Neural crest cell (in vitro differentiated cells): ENCODE data around the gene PCNX1. TPM values are rescaled to one million over a fixed set of nuclear protein-coding genes. Genes with fewer than 3 reads are reported as not detected.
A peak's percentile ranks its signal among the peaks of the same experiment; 100 is the strongest.

Experiments
- DNase-seq: peaks from one replicate; pipeline ENCODE4 v3.0.0; 2021; ENCODE audit warnings: low read depth, mixed read lengths, low spot score
- H3K27ac Mint-ChIP-seq: one replicate; pipeline ENCODE4 v1.8.0; 2021; ENCODE audit warnings: mild to moderate bottlenecking, mixed read lengths; ENCODE audit not compliant: unreplicated experiment
- H3K27me3 Mint-ChIP-seq: 2 replicates; pipeline ENCODE4 v1.8.0; 2021; ENCODE audit warnings: low read depth, mild to moderate bottlenecking, mixed read lengths
- H3K36me3 Mint-ChIP-seq: 2 replicates; pipeline ENCODE4 v1.8.0; 2021; ENCODE audit warnings: low read depth, mild to moderate bottlenecking, mixed read lengths
- H3K4me1 Mint-ChIP-seq: 2 replicates; pipeline ENCODE4 v1.8.0; 2021; ENCODE audit warnings: mixed read lengths
- H3K4me3 Mint-ChIP-seq: one replicate; pipeline ENCODE4 v1.8.0; 2021; ENCODE audit warnings: mild to moderate bottlenecking, mixed read lengths
- H3K9me3 Mint-ChIP-seq: 2 replicates; pipeline ENCODE4 v1.8.0; 2021; ENCODE audit warnings: mixed read lengths
- total RNA-seq: library from RNA; stranded (reverse); gene quantifications from 2 replicates; pipeline ENCODE4 v1.2.1, GENCODE V29; 2021
- TF ChIP-seq, protein P1 (sequence below): fragments of 200-600 bp; sonication (generic); conservative IDR thresholded peaks from 2 replicates; pipeline ENCODE4 v1.5.0; 2021; ENCODE audit warnings: antibody characterized with exemption, mild to moderate bottlenecking

The PCNX1 gene
- total RNA-seq, 1 donor from 2014 or later, result 50.3 TPM

- Mint-ChIP-seq H3K4me3 (no peak overlapping the region), H3K4me1 (peaks cover 6% of the 10 kb centered on the region), H3K27me3 (no peaks in the 10 kb centered on the region), H3K9me3 (no peaks in the 10 kb centered on the region), H3K27ac (no peak overlapping the region), H3K36me3 (peaks cover 41% of the 10 kb centered on the region)
- TF ChIP-seq, protein P1, sequence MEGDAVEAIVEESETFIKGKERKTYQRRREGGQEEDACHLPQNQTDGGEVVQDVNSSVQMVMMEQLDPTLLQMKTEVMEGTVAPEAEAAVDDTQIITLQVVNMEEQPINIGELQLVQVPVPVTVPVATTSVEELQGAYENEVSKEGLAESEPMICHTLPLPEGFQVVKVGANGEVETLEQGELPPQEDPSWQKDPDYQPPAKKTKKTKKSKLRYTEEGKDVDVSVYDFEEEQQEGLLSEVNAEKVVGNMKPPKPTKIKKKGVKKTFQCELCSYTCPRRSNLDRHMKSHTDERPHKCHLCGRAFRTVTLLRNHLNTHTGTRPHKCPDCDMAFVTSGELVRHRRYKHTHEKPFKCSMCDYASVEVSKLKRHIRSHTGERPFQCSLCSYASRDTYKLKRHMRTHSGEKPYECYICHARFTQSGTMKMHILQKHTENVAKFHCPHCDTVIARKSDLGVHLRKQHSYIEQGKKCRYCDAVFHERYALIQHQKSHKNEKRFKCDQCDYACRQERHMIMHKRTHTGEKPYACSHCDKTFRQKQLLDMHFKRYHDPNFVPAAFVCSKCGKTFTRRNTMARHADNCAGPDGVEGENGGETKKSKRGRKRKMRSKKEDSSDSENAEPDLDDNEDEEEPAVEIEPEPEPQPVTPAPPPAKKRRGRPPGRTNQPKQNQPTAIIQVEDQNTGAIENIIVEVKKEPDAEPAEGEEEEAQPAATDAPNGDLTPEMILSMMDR, result no peak
- DNase-seq, result no peak
These were observed 182.7 kb downstream of the PCNX1 start for GRCh38 chr14:71089971-71090370.

- TF ChIP-seq, protein P1, result no peak
- H3K36me3 Mint-ChIP-seq, result peaks cover 63% of the 10 kb centered on the region
- no peaks in the 10 kb centered on the region for H3K27me3 Mint-ChIP-seq
- H3K27ac Mint-ChIP-seq, result no peak overlapping the region
- peaks cover 5% of the 10 kb centered on the region for H3K4me1 Mint-ChIP-seq
- no peak overlapping the region for H3K4me3 Mint-ChIP-seq
- DNase-seq, result no peak
- peaks cover 5% of the 10 kb centered on the region for H3K9me3 Mint-ChIP-seq
These were observed 187.5 kb downstream of the PCNX1 start for GRCh38 chr14:71094722-71095121.

GRCh38 chr14:71096947-71097346 is 189.7 kb downstream of the PCNX1 start:
- peaks cover 53% of the 10 kb centered on the region for H3K36me3 Mint-ChIP-seq
- TF ChIP-seq, protein P1, result no peak
- no peak overlapping the region for H3K4me3 Mint-ChIP-seq
- peaks cover 5% of the 10 kb centered on the region for H3K9me3 Mint-ChIP-seq
- H3K4me1 Mint-ChIP-seq, result peaks cover 5% of the 10 kb centered on the region
- no peak overlapping the region for H3K27ac Mint-ChIP-seq
- no peaks in the 10 kb centered on the region for H3K27me3 Mint-ChIP-seq
- no peak for DNase-seq

DNA sequence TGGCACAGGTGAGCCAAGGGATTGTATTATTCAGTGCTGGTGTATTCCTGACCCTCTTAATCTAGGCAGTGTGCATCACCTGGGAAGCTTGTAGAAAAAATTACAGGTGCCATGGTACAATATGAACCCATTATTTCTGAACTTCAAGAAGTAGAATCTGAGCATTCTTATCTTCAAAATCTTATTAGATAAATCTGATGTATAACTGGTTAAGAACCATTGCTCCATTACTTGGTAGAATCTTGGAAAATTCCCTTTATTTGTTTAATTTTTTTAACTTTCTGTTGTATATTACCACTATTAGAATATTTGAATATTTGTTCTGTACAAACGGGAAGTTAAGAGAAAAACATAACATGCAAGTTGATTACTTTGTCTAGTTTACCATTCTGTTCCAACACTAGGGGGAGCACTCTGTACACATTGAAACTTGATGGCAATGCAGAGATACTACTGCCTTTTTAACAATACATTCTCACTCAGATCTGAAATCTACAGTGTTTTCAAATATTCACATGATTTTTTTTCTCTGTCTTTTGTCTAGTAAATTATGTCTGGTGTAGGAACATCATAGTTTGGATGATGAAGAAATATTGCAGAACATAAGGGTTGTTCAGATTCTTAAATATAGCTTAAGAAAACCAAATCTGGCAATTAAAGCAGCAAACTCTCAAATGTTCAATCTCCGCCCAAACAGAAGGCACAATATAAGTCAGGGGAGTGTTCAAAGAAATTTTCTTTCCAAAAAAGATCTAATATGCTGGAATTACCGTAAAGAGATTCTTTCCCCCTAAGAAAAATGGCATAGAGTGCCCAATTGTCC is 196.6 kb downstream of the PCNX1 start:
- H3K27ac Mint-ChIP-seq, result no peak overlapping the region
- no peaks in the 10 kb centered on the region for H3K27me3 Mint-ChIP-seq
- TF ChIP-seq, protein P1, result peak; percentile 95
- no peaks in the 10 kb centered on the region for H3K4me1 Mint-ChIP-seq
- H3K36me3 Mint-ChIP-seq, result peaks cover 9% of the 10 kb centered on the region
- no peak overlapping the region for H3K4me3 Mint-ChIP-seq
- H3K9me3 Mint-ChIP-seq, result no peaks in the 10 kb centered on the region
- no peak for DNase-seq

GRCh38 chr14:71105177-71105576 is 197.9 kb downstream of the PCNX1 start:
- H3K36me3 Mint-ChIP-seq, result peaks cover 3% of the 10 kb centered on the region
- TF ChIP-seq, protein P1, result no peak
- no peak overlapping the region for H3K27ac Mint-ChIP-seq
- DNase-seq, result no peak
- H3K27me3 Mint-ChIP-seq, result no peaks in the 10 kb centered on the region
- no peaks in the 10 kb centered on the region for H3K4me1 Mint-ChIP-seq
- H3K4me3 Mint-ChIP-seq, result no peak overlapping the region
- H3K9me3 Mint-ChIP-seq, result no peaks in the 10 kb centered on the region
